ENCODE measurements around the gene STK35.

Gene STK35

DNA sequence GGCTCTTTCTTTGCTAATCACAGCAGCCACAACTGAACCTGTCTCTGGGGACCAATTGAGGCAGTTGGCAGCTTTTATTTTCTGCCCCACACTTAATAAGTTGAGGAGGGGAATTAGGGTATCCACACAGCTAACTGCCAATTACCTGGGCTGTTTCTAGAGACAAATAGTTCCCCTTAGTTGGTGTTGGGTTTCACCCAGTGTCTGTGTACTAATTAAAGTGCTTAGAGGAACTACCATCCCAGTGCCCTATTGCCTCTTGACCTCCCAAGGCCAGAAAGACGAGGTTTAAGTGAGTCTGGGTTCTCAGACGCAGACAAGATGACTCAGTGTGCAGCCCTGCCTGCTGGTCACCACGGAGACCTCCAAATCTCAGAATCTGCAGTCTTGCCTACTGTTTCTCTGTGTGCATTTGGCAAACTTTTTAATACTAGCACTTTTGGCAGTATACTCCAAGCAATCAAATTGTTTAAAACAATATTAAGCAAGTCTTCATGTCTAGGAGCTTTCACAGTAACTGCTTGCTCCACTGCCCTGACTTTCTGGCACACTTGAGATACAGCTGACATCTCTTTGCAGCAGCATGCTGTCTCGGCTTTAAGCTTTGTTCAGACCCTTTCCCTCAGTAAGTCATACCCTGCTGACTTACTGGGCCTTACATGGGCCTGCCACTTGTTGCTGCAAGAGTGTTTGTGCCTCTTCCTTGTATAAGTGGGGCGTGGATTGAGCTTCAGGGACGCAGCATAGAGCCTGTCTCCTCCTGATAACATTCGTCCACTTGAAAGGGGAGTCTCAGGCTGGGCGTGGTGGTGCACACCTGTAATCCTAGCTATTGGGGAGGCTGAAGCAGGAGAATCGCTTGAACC is 31.9 kb downstream of the STK35 start:
- peak; percentile 73 for DNase-seq (ENCODE audit: low read depth)
- TF ChIP-seq, protein P1, sequence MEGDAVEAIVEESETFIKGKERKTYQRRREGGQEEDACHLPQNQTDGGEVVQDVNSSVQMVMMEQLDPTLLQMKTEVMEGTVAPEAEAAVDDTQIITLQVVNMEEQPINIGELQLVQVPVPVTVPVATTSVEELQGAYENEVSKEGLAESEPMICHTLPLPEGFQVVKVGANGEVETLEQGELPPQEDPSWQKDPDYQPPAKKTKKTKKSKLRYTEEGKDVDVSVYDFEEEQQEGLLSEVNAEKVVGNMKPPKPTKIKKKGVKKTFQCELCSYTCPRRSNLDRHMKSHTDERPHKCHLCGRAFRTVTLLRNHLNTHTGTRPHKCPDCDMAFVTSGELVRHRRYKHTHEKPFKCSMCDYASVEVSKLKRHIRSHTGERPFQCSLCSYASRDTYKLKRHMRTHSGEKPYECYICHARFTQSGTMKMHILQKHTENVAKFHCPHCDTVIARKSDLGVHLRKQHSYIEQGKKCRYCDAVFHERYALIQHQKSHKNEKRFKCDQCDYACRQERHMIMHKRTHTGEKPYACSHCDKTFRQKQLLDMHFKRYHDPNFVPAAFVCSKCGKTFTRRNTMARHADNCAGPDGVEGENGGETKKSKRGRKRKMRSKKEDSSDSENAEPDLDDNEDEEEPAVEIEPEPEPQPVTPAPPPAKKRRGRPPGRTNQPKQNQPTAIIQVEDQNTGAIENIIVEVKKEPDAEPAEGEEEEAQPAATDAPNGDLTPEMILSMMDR (IDR thresholded peaks at IDR 0.05; ENCODE audit: low read length, missing control alignments), result no peak
- H3K4me3 ChIP-seq (replicated peaks; ENCODE audit: low read depth, low read length), result no peak overlapping the region

DNA sequence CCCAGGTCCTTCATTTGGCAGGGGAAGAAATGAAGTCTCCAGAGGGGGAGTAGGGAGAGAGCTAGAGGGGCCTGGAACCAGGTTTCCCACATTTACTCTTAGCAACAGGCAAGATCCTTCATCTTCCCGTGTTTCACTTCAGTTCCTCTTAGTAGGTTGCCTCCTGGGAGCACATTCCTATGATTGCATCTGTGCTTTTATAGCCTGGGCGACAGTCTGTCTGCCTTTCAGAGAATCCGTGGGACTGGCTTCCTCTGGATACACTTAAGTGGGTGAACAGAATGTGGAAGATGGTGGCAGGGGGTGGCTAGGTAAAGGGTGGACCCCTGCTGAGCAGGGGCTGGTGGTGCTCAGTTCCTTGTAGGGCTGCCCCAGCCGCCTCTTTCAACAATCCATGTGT is 33.4 kb downstream of the STK35 start:
- no peak overlapping the region for H3K4me3 ChIP-seq (replicated peaks; ENCODE audit: low read depth, low read length)
- TF ChIP-seq, protein P1 (IDR thresholded peaks at IDR 0.05; ENCODE audit: low read length, missing control alignments), result no peak
- no peak for DNase-seq (ENCODE audit: low read depth)

DNA sequence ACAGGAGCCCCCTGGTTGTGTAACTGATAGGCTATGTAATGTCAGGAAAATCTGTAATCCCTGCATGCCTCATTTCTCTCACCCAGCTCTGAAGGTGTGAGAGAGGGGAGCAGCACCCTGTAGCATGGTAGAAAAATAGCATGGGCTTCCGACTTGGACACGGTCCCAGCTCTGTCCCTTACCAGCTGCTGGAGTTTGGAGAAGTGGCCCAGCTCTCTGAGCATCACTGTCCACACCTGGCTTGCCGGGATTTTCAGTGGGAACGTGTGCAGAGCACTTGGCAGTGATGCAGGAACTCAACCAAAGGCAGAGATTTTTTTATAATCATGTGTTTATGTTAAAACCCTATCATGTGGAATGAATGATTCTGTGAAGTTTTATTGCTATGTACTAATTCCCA is 34.6 kb downstream of the STK35 start:
- DNase-seq (ENCODE audit: low read depth), result no peak
- no peak overlapping the region for H3K4me3 ChIP-seq (replicated peaks; ENCODE audit: low read depth, low read length)
- TF ChIP-seq, protein P1 (IDR thresholded peaks at IDR 0.05; ENCODE audit: low read length, missing control alignments), result no peak

DNA sequence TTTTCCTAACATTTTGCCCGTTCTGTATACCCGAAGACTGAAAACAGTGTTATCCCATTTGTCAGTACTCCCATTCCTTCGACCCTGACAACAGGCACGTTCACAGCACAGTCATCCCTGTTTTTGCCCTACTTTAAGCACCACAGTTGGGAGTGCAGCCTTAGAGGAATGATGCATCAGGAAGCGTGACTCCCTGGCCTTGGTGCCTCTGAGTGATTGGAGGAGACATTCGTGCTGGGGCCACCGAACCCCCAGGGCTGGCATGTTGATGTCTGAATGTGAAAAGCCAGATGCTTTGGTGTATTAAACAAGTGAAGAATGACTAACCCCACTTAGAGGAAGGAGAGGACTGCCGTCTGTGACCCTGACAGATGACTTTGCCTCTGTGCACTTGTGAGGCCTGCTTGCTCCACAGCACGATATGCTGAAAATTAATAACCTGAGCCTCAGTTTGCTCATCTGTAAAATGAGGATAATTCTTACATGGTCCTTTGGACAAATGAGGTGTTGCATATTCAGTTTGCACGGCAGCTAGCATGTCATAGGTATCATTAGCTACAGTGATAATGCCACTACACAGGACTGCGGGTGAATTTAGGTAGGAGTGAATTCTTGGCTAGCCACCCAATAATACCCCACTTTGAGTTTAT is 36.0 kb downstream of the STK35 start:
- DNase-seq (ENCODE audit: low read depth), result peak; percentile 35
- TF ChIP-seq, protein P1 (IDR thresholded peaks at IDR 0.05; ENCODE audit: low read length, missing control alignments), result no peak
- no peak overlapping the region for H3K4me3 ChIP-seq (replicated peaks; ENCODE audit: low read depth, low read length)

DNA sequence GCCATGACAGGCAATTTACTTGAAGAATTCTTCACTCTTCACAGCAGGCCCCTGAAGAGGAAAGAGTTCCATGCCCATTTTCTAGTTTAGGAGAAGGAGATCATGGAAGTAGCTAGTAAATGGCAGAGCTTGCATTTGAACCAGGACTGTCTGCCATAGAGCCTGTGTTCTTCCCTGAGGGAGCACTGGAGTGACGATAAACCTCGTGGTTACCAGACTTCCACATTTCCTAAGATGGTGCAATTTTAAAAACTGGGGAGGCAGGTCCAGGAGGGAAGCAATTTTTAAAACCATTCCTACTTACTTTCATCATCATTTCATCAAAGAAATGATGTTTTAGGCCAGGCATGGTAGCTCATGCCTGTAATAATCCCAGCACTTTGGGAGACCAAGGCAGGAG is 36.8 kb downstream of the STK35 start:
- H3K4me3 ChIP-seq (replicated peaks; ENCODE audit: low read depth, low read length), result no peak overlapping the region
- DNase-seq (ENCODE audit: low read depth), result no peak
- TF ChIP-seq, protein P1 (IDR thresholded peaks at IDR 0.05; ENCODE audit: low read length, missing control alignments), result no peak

DNA sequence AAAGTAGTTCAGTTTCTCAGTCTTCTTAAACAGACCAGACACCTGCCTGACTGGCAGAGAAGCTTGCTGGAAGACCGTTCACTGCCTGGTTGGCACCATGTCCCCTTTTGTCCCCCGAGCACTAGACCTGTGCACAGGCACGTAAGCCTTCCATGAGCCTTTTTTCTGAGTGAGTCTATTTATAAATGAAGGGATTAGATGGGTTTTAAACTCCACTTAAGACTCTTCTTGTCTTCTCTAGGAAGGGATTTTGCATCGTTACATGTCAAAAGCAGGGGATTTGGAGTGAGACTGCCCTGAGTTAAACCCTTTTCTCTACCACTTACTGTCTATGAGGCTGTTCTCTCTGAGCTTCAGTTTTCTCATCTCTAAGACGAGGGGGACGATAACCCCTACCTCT is 37.6 kb downstream of the STK35 start:
- H3K4me3 ChIP-seq (replicated peaks; ENCODE audit: low read depth, low read length), result no peak overlapping the region
- TF ChIP-seq, protein P1 (IDR thresholded peaks at IDR 0.05; ENCODE audit: low read length, missing control alignments), result no peak
- no peak for DNase-seq (ENCODE audit: low read depth)

All from fibroblast of pulmonary artery (primary cell).